Stimulated activated naive B cell treated with anti-CD40 and anti-IgM and Interleukin-4, amounts not matched to agents 10 μg/mL and 1 μg/mL and 100 μg/mL, for 72 hours (primary cell): Measurements from ENCODE around the gene PEX14.

Experiments used
- ATAC-seq, 2 donors: fragments of 150-1000 bp; cut with Tn5 transposase; replicated peaks; 2 replicates each; pipeline ENCODE4 v1.10.0; 2021; ENCODE audit warnings: moderate library complexity in 1 of 2
- DNase-seq: peaks from one replicate; pipeline ENCODE4 v3.0.0; 2021
- H3K27ac Mint-ChIP-seq: one replicate; pipeline ENCODE4 v1.8.0; 2022; ENCODE audit warnings: mild to moderate bottlenecking, mixed read lengths
- H3K27me3 Mint-ChIP-seq, 2 donors: one replicate each; pipeline ENCODE4 v1.8.0; 2022; ENCODE audit warnings: mixed read lengths in 2 of 2
- H3K36me3 Mint-ChIP-seq, 2 donors: one replicate each; pipeline ENCODE4 v1.8.0; 2022; ENCODE audit warnings: mixed read lengths in 2 of 2, mild to moderate bottlenecking in 1 of 2
- H3K4me1 Mint-ChIP-seq, 2 donors: one replicate each; pipeline ENCODE4 v1.8.0; 2022; ENCODE audit warnings: mixed read lengths in 2 of 2, mild to moderate bottlenecking in 1 of 2
- H3K4me3 Mint-ChIP-seq, 2 donors: one replicate each; pipeline ENCODE4 v1.8.0; 2022; ENCODE audit warnings: mild to moderate bottlenecking in 2 of 2, mixed read lengths in 2 of 2, moderate library complexity in 1 of 2
- H3K9me3 Mint-ChIP-seq, 2 donors: one replicate each; pipeline ENCODE4 v1.8.0; 2022; ENCODE audit warnings: mixed read lengths in 2 of 2, mild to moderate bottlenecking in 1 of 2

The PEX14 gene

GRCh38 chr1:10601342-10602070 is 126.8 kb downstream of the PEX14 start:
- no peaks in the 10 kb centered on the region for H3K9me3 Mint-ChIP-seq
- no peaks in the 10 kb centered on the region for H3K27me3 Mint-ChIP-seq
- H3K27ac Mint-ChIP-seq, result no peak overlapping the region
- H3K4me1 Mint-ChIP-seq, result peaks cover 0 to 2% of the 10 kb centered on the region in 2 donors
- DNase-seq (no peak), ATAC-seq (no peak)
- peaks cover 7 to 36% of the 10 kb centered on the region in 2 donors for H3K36me3 Mint-ChIP-seq
- H3K4me3 Mint-ChIP-seq, result no peak overlapping the region

DNA sequence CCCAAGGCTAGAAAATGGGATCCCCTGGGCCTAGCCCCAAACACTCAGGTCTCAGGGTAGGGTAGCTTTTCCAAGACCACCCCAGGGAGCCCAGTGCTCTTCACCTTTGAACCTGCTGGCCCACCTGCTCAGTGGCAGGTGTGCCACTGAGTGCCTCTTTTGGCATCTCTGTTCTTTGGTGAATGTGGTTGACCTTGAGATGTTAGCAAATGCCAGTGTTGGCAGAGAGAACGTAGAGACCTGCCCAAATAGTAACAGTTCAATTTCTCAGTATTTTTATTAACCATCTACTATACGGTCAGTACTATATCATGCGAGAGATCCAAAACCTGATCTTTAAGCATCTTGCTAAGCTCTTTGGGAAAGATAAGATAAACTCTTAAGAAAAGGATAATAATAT is 128.2 kb downstream of the PEX14 start:
- no peak for ATAC-seq
- no peaks in the 10 kb centered on the region for H3K27me3 Mint-ChIP-seq
- no peaks in the 10 kb centered on the region for H3K9me3 Mint-ChIP-seq
- H3K4me3 Mint-ChIP-seq, result no peak overlapping the region
- H3K27ac Mint-ChIP-seq, result no peak overlapping the region
- peaks cover 0 to 2% of the 10 kb centered on the region in 2 donors for H3K4me1 Mint-ChIP-seq
- H3K36me3 Mint-ChIP-seq, result peaks cover 7 to 41% of the 10 kb centered on the region in 2 donors
- DNase-seq, result no peak

- H3K36me3 Mint-ChIP-seq, result peaks cover 9 to 37% of the 10 kb centered on the region in 2 donors
- H3K4me3 Mint-ChIP-seq, result no peak overlapping the region
- no peak overlapping the region for H3K27ac Mint-ChIP-seq
Observed at GRCh38 chr1:10604966-10605365, 130.2 kb downstream of the PEX14 start.

DNA sequence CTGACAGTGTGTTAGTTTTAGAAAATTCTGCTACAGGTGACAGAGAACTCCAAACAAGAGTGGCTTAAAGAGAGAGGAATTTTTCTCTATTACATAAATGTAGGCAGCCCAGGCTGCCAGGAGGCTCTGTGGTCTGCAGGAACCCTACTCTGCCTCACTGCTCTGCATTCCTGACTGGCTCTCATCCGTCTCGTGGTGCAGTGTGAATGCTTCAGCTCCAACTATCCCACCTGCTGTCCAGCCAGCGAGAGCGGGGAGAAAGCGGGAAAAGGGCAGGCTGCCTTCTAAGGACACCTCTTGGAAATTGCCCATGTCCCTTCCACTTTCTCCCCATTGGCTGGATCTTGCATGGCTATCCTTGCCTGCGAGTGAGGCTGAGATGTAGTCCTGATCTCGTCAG is 131.3 kb downstream of the PEX14 start:
- DNase-seq (no peak), ATAC-seq (no peak)
- Mint-ChIP-seq H3K4me1 (peaks cover 0 to 3% of the 10 kb centered on the region in 2 donors), H3K9me3 (no peaks in the 10 kb centered on the region), H3K36me3 (peaks cover 9 to 41% of the 10 kb centered on the region in 2 donors), H3K27me3 (no peaks in the 10 kb centered on the region), H3K4me3 (no peak overlapping the region), H3K27ac (no peak overlapping the region)

More at GRCh38 chr1:10604966-10605365, 130.2 kb downstream of the PEX14 start:
- Mint-ChIP-seq H3K9me3 (no peaks in the 10 kb centered on the region), H3K4me1 (peaks cover 0 to 2% of the 10 kb centered on the region in 2 donors), H3K27me3 (no peaks in the 10 kb centered on the region)
- DNase-seq (no peak), ATAC-seq (no peak)

DNA sequence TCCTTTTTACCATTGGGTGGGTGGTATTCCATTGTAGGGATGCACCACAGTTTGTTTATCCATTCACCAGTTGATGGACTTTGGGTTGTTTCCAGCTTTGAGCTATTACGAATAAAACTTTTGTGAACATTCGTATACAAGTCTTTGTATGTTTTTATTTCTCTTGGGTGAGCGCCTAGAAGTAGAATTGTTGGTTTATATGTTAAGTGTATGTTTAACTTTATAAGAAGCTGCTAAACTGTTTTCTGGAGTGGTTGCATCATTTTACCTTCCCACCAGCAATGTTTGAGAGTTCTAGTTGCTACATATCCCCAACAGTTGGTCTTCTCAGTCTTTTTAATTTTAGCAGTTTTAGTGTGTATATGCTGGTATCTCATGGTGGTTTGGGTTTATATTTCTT is 132.5 kb downstream of the PEX14 start:
- Mint-ChIP-seq H3K9me3 (no peaks in the 10 kb centered on the region), H3K27me3 (no peaks in the 10 kb centered on the region), H3K4me3 (no peak overlapping the region), H3K27ac (no peak overlapping the region), H3K4me1 (peaks cover 0 to 3% of the 10 kb centered on the region in 2 donors), H3K36me3 (peaks cover 6 to 35% of the 10 kb centered on the region in 2 donors)
- ATAC-seq (no peak), DNase-seq (no peak)

- Mint-ChIP-seq H3K36me3 (peaks cover 2 to 39% of the 10 kb centered on the region in 2 donors), H3K27ac (no peak overlapping the region)
- ATAC-seq, result no peak
Observed at GRCh38 chr1:10608690-10609089, 133.9 kb downstream of the PEX14 start.

GRCh38 chr1:10610901-10611600 is 136.3 kb downstream of the PEX14 start:
- ATAC-seq (no peak), DNase-seq (no peak)
- no peak overlapping the region for H3K27ac Mint-ChIP-seq
- H3K27me3 Mint-ChIP-seq, result no peaks in the 10 kb centered on the region
- H3K36me3 Mint-ChIP-seq, result peaks cover 2 to 27% of the 10 kb centered on the region in 2 donors
- no peak overlapping the region for H3K4me3 Mint-ChIP-seq
- peaks cover 0 to 2% of the 10 kb centered on the region in 2 donors for H3K4me1 Mint-ChIP-seq
- H3K9me3 Mint-ChIP-seq, result no peaks in the 10 kb centered on the region

More at GRCh38 chr1:10608690-10609089, 133.9 kb downstream of the PEX14 start:
- Mint-ChIP-seq H3K4me3 (no peak overlapping the region), H3K27me3 (no peaks in the 10 kb centered on the region), H3K9me3 (no peaks in the 10 kb centered on the region), H3K4me1 (peaks cover 0 to 3% of the 10 kb centered on the region in 2 donors)
- no peak for DNase-seq

DNA sequence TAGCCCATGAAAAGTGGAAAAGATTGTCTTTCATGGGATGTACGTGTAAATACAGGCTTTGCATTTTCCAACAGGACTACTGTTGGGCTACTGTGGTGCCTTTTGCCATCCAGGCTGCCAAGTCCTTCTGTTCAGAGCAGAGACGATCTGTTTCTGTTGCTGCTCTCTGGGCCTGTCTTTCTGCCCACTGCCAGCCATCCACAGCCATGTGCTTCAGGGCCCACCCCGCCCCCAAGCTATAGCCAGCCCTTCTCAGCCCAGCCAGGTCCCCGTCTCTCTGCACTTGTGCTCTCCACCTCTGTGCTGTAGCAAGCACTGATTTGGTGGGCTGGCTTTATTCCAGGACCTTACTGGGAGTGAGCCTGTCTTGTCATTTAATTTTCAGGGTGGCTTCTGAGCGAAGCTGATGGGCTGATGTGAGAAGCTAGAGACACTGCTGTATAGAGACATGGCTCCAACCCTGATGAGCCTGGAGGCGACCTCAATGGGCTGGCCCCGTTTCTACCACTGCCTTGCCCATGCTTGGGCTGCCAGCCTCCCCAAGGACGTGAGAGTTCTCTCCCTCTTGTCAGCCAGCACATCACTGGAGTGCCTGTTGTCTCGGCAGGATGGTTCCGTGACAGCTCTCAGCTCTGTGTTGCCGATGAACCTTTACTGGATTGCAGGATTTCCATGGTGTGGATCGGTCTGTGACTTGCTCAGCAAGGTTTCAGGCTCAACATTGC is 137.8 kb downstream of the PEX14 start:
- peaks cover 0 to 2% of the 10 kb centered on the region in 2 donors for H3K4me1 Mint-ChIP-seq
- no peak overlapping the region for H3K27ac Mint-ChIP-seq
- no peak for DNase-seq
- no peak overlapping the region for H3K4me3 Mint-ChIP-seq
- peaks cover 2 to 27% of the 10 kb centered on the region in 2 donors for H3K36me3 Mint-ChIP-seq
- ATAC-seq, result no peak
- H3K27me3 Mint-ChIP-seq, result no peaks in the 10 kb centered on the region
- no peaks in the 10 kb centered on the region for H3K9me3 Mint-ChIP-seq

- peaks cover 3 to 26% of the 10 kb centered on the region in 2 donors for H3K36me3 Mint-ChIP-seq
- no peaks in the 10 kb centered on the region for H3K27me3 Mint-ChIP-seq
- no peak overlapping the region for H3K27ac Mint-ChIP-seq
- no peaks in the 10 kb centered on the region for H3K9me3 Mint-ChIP-seq
- DNase-seq, result no peak
- no peak overlapping the region for H3K4me3 Mint-ChIP-seq
- H3K4me1 Mint-ChIP-seq, result peaks cover 0 to 2% of the 10 kb centered on the region in 2 donors
- ATAC-seq, result no peak
Observed at GRCh38 chr1:10613340-10613739, 138.6 kb downstream of the PEX14 start.

DNA sequence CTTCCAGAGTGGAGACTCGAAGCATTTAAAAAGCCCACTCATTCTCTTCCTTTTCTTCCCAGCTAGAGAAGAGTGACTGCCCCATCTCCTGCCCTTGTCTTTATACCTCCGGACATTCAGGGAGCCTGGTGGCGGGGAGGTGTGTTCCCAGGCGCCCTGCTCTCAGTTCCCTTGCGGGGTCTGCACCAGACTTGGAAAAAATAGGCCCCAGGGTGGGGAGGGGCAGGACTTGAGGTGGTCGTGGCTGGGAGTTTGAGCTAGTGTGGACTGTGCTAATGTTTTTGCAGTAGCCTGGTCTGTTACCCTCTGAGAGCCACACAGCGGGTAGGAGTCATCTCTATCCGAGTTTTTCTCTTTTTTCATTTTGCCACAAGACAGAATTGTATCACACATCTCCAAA is 139.1 kb downstream of the PEX14 start:
- ATAC-seq (no peak), DNase-seq (no peak)
- Mint-ChIP-seq H3K9me3 (no peaks in the 10 kb centered on the region), H3K36me3 (peaks cover 5 to 29% of the 10 kb centered on the region in 2 donors), H3K4me1 (peaks cover 0 to 2% of the 10 kb centered on the region in 2 donors), H3K27ac (peak overlapping the region; percentile 31), H3K4me3 (no peak overlapping the region), H3K27me3 (no peaks in the 10 kb centered on the region)

DNA sequence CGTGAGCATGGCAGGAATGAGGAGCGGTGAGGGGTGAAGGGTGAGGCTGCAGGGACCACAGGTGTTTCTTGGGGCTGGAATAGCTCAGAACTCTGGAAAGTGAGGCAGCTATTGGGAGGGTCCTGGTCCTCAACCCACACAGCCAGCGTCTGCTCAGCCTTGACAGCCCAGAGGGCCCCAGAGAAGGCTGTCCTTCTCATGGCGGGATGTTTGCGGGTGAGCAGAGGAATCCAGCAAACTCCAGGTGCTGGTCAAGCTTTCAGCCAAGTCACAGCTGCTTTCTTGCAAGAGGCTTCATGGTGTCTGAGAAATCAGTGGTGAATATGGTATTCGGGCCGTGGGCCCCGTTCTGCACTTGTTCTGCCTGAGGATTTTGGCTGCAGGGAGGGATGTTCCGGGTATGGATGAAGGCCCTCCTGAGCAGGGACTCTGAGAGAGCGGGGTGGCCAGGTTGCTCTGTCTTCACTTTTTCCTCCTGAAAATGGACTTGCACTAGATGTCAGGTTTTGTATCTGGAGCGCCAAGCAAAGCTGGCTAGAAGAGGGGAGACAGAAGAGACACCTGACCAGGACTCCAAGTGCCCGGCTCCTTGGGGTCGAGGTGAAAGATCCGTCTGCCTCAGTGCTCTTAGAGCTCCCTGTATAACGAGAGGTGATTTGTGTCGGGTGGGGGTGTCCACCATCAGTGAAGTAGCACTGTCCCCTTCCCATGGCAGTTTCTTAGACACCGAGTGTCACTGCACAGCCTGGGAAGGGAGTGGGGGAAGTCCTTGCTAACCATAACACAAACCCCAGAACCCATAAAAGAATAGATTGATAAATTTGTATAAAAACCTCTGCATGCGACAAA is 139.9 kb downstream of the PEX14 start:
- peaks cover 0 to 2% of the 10 kb centered on the region in 2 donors for H3K4me1 Mint-ChIP-seq
- DNase-seq (no peak), ATAC-seq (no peak)
- H3K36me3 Mint-ChIP-seq, result peaks cover 4 to 29% of the 10 kb centered on the region in 2 donors
- no peak overlapping the region for H3K27ac Mint-ChIP-seq
- H3K4me3 Mint-ChIP-seq, result no peak overlapping the region
- no peaks in the 10 kb centered on the region for H3K27me3 Mint-ChIP-seq
- H3K9me3 Mint-ChIP-seq, result no peaks in the 10 kb centered on the region

GRCh38 chr1:10615332-10615731 is 140.6 kb downstream of the PEX14 start:
- DNase-seq (no peak), ATAC-seq (no peak)
- no peaks in the 10 kb centered on the region for H3K9me3 Mint-ChIP-seq
- no peak overlapping the region for H3K4me3 Mint-ChIP-seq
- H3K36me3 Mint-ChIP-seq, result peaks cover 4 to 29% of the 10 kb centered on the region in 2 donors
- H3K27me3 Mint-ChIP-seq, result no peaks in the 10 kb centered on the region
- no peak overlapping the region for H3K27ac Mint-ChIP-seq
- H3K4me1 Mint-ChIP-seq, result peaks cover 0 to 2% of the 10 kb centered on the region in 2 donors

DNA sequence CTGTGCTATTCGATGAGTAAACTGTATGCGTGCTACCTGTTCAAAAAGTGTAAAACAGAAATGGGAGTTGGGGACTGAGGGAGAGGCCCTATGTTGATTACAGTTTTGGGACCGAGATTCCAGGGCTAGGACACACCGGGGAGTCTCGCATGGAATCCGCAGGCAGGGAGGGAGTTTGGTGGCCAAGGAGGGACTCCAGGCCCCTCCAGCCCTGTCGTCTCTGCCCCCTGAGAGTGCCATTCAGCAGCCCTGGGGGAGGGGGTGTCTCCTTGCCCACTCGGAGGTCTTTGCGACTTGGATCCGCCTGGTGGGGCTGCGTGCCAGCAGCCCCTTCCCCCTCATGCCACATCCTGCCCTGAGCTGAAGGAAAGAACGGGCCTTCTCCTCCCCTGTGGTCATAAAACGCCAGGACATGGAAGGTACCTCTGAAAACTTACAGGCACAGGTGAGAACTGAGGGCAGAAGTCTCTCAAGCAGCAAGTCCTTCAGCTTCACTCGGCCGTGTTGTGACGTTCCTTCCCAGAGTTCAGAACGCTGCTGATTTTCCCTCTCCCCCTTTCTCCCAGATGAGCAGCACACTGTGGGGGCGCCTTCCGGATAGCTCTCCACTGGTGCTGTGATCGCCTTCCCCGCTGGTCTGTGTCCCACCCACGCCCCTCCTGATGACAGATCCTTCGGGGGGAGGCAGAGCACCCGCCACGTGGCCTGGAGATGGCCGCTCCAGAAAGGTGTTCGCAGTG is 141.4 kb downstream of the PEX14 start:
- Mint-ChIP-seq H3K27me3 (no peaks in the 10 kb centered on the region), H3K4me1 (no peaks in the 10 kb centered on the region), H3K4me3 (no peak overlapping the region), H3K27ac (no peak overlapping the region), H3K9me3 (no peaks in the 10 kb centered on the region), H3K36me3 (peaks cover 4 to 26% of the 10 kb centered on the region in 2 donors)
- no peak for DNase-seq
- ATAC-seq, result no peak
